ENCODE data around the gene ATCAY.

DNA sequence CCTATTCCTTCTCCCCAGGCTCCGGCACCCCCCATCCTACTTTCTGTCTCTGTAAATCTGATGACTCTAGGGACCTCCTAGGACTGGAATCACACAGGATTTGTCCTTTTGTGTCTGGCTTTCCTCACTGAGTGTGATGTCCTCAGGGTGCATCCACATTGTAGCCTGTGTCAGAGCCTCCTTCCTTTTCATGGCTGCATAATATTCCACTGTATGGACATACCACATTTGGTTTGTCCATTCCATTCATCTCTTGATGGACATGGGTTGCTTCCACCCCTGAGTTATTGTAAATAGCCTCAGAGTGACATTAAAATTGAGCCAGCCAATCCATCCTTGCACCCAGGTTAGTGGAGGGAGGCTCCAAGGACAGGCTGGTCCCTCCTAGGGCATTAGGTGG is 29.6 kb downstream of the ATCAY start:
- TF ChIP-seq, protein P1, sequence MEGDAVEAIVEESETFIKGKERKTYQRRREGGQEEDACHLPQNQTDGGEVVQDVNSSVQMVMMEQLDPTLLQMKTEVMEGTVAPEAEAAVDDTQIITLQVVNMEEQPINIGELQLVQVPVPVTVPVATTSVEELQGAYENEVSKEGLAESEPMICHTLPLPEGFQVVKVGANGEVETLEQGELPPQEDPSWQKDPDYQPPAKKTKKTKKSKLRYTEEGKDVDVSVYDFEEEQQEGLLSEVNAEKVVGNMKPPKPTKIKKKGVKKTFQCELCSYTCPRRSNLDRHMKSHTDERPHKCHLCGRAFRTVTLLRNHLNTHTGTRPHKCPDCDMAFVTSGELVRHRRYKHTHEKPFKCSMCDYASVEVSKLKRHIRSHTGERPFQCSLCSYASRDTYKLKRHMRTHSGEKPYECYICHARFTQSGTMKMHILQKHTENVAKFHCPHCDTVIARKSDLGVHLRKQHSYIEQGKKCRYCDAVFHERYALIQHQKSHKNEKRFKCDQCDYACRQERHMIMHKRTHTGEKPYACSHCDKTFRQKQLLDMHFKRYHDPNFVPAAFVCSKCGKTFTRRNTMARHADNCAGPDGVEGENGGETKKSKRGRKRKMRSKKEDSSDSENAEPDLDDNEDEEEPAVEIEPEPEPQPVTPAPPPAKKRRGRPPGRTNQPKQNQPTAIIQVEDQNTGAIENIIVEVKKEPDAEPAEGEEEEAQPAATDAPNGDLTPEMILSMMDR (IDR thresholded peaks at IDR 0.05; ENCODE audit: low read depth, low read length, poor library complexity, severe bottlenecking), result no peak
- TF ChIP-seq EZH2phosphoT487 (IDR thresholded peaks at IDR 0.05; ENCODE audit: borderline replicate concordance, low read length), result no peak

Data from DOHH2 (cell line).